Measurements from ENCODE around the gene OASL.
"Not testable (repeated sequence)": the region's sequence is repeated elsewhere in the genome, so short reads cannot be mapped to it uniquely, and the experiment has no call there.

The OASL gene, protein sequence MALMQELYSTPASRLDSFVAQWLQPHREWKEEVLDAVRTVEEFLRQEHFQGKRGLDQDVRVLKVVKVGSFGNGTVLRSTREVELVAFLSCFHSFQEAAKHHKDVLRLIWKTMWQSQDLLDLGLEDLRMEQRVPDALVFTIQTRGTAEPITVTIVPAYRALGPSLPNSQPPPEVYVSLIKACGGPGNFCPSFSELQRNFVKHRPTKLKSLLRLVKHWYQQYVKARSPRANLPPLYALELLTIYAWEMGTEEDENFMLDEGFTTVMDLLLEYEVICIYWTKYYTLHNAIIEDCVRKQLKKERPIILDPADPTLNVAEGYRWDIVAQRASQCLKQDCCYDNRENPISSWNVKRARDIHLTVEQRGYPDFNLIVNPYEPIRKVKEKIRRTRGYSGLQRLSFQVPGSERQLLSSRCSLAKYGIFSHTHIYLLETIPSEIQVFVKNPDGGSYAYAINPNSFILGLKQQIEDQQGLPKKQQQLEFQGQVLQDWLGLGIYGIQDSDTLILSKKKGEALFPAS

DNA sequence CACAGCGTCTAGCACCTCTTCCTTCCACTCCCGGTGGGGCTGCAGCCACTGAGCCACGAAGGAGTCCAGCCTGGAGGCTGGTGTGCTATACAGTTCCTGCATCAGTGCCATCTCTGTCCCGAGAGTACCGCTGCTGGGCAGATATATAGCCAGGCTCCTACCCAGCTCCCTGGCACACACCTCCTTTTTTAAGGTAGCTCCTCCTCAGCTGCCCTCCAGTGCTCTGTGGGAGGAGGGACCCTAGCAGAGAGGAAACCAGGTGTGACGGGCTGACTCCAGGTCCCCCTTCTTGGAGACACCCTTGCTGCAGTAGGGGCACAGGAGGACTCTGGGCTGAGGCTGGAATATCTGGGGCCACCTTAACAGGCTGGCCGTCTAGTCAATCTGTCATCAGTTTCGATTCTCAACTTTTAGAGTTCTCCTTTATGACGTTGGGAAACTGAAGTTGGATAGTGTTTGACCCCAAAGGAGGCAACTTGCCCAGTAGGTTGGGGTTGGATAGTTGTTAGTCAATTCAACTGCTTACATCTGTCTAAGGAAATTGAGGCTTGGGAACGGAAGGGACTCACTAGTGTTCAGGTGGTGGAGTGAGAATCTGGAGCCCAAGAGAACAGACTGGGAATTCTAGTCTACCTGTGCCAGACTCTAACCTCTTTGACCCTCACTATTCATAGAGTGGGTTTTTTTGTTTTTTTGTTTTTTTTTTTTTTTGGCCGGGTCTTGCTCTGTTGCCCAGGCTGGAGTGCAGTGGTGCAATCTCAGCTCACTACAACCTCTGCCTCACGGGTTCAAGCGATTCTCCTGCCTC, at the start of gene OASL:
Gene OASL (minus strand): TSS at position 386 of the 808 bp plus-strand sequence. CDS start 275 bp downstream, at position 111.
- peak; percentile 97 for DNase-seq

DNA sequence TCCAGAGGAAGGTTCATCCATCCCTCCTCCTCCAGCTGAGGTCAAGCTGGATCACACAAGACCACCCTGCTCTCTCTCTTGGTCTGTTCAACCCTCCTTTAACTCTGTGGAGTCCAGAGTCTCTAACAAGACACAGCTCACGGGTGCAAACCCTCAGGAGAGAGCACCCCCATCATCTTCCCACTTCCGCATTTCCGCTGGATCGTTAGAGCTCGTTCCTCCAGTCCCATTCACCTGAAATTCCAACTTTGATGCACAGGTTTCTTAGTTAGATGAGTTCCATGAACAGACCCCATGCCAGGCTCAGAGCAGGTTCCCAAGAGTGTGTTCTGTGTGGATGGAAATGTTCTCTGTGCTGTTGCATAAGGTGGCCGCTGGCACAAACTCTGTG, 49.1 kb upstream of the OASL start:
- no peak for DNase-seq

DNA sequence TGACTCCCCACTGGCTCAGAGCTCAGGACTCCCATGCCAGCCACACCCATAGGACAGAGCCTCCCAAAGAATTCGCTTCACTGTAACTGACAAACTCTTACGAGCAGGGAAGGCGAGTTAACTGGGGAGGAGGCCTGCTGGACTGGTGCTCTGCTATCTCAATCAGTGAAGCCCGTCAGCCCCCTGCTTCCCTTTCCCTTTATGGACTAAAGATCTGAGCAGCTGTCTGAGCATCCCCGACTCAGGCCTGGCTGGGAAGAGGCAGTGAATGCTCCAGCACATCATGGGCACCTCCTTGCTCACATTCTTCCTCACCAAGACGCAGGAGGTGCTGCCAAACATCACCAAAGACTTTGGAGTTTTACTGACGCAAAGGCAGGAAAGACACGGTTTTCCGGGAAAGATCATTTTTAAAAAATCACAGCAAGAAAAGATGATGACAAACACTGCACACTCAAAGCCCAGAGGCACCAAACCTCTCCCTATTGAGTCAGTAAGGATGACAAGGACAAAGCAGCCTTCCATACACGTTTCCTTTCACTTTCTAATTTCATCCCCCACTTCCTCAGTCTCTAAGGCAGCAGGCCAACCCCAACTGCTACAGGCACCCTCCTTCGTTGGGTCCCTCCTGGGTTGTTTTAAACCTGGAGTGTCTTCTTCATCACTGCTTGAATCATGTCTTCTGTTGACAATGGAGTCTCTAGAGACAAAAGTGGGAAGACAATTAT, 48.6 kb upstream of the OASL start:
- DNase-seq, result peak; percentile 77

DNA sequence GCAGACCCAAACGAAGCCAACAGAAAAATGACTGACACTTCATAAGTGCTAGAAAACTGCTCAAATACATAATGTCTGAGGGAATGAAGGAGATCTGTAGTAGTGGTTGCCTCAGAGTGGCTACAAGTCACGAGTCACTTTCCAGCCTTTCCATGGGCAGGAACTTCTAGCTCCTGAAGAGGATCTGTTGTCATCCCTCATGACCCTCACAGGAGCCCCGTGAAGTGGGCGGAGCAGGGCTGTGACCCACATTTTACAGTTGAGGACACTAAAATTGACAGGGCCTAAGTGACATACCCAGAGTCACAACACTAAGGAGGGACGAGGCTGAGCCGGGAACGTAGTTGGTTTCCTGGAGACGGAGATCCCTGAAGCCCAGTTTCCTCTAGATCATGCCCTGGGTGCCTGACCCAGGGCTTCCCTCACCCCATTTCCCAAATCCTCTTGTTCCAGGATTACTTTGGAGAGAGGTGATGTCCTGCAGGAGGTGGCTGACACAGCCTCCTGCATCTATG, 47.8 kb upstream of the OASL start:
- DNase-seq, result peak; percentile 46

DNA sequence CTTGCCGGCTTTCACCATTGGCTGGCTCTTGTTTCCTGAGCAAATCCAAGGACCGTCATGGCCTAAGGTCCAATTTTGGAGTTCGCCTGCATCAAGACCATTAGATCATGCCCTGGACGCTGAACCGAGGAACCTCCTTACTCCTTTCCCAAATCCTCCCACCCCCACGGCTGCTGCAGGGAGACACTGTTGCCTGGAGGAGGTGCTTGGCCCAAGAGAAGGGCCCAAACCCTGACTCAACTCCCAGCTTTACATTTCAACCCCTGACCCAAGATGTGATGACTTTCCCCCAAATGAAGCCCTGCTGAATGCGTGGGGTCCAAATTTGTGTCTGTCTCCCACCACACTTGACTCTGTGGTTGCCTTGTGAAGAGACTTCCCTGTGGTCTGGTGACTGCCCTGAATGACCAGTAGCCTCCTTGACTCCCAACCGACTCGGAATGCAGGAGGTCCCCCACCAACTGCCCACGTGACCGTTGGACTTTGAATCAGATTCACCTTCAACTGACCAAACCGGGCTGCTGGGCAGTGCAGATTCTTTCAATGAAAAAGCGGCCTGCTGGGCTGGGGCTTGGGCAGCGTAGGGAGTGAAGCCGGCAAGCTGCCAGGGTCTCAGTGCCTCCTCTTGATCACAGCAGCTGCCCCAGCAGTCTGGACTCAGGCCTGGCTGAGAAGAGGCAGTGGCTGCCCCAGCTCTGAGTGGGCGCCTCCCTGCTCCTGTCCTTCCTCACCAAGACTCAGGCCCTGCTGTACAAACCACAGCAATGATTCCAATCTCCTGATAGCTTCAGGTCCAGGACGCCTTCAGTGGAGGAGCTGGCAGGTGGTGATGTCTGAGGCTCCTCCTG, 46.7 kb upstream of the OASL start:
- DNase-seq, result no peak

DNA sequence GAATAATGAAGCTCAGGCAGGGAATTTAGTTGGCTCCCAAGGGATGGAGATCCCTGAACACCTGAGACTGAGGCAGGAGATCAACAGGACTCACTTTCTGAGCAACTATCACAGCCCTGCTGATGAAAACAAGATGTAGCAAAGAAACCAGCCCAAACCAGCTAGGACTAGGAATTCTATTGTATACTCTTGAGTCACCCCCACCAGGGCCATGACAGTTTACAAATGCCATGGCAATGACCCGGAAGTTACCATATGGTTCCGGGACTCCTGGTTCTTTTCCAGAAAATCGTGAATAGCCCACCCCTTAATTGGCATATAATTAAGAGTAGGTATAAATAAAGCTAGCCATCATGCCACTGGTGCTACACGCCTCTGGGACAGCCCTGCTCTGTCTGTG, 46.0 kb upstream of the OASL start:
- DNase-seq, result no peak

DNA sequence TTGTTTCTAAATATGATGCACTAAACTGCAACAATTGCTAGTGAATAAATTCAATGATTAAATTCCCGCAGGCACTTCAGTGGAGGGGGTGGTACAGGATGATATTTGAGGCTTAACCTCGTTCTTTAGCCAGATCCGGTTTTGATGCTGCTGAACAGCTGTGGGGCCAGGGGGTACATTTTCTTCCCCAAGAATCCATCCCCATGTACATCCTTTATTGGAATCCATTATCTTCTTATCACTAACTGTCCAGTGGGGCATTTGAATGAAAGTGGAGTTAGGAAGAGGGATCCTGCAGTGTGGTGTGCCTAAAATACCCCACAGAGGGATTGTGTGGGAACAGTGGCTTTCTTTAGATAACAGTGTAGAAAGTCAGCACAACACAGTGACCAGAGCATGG, 45.2 kb upstream of the OASL start:
- no peak for DNase-seq

DNA sequence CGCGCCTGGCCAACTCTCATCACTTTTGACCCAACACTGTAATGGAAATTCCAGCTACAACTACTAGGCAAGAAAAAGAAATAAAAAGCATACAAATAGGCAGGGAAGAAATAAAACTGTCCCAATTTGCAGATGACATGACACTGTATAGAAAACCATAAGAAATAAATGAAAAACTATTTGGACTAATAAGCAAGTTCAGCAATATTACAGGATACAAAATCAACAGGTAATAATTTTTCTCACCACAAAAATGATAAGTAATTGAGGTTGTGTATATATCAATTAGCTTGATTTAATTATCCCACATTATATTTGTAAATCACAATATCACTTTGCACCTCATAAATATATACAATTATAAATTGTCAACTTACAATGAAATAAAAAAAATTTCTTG, 41.9 kb upstream of the OASL start:
- DNase-seq, result no peak

DNA sequence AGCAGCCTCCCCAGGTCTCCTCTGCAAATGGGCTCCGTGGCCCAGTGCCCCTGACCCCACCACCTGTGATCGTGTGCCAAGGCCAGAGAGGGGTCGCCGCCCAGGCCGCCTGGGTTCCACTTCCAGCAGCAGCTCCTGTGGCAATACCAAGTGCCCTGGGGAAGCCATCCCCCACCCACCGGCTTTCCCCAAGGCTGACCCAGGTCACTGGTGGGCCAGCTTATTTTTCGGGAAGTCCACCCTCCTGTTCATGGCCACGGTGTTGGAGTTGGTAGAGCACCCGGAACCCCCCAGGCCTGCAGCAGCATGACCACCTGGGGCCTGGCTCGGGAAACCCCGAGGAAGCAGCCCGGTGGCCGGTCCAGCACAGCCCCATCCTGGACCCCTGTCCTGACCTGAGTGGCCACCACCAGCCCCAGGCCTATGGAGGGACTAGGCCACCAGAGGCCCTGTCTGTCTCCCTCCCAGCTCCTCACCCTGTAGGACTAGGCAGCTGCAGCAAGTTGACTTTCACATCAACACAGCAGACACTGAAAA, 40.8 kb upstream of the OASL start:
- DNase-seq, result no peak

DNA sequence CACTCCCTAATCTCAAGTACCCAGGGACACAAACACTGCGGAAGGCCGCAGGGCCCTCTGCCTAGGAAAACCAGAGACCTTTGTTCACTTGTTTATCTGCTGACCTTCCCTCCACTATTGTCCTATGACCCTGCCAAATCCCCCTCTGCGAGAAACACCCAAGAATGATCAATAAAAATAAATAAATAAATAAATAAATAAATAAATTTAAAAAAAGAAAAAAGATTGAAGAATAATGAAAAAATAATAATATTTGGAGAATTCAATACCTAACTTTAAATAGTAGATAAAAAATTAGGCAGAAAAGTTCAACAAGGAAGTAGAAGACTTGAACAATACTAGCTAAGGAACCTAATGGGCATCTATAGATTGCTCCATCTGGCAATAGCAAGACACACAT, 38.4 kb upstream of the OASL start:
- not testable (repeated sequence) for DNase-seq

DNA sequence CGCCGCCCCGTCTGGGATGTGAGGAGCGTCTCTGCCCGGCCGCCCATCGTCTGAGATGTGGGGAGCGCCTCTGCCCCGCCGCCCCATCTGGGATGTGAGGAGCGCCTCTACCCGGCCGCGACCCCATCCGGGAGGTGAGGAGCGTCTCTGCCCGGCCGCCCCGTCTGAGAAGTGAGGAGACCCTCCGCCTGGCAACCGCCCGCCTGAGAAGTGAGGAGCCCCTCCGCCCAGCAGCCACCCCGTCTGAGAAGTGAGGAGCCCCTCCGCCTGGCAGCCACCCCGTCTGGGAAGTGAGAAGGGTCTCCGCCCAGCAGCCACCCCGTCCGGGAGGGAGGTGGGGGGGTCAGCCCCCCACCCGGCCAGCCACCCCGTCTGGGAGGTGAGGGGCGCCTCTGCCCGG, 36.9 kb upstream of the OASL start:
- DNase-seq, result not testable (repeated sequence)

DNA sequence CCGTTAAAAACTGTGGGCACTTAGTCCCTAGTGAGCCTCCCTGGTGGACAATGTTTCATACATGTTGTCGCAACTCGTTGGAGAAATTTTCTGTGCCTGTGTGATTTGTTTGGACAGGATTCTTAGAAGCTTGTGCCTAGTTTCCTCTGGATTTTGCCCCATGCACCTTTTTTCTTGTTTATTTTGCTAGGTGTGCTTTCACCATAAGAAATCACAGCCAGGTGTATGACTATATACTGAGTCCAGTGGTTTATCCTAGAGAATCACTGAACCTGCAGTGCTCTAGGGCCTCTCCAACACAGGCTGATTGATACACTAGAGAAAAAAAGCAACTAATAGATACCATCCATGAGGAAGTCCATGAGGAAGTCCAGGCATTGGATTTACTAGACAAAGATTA, 33.1 kb upstream of the OASL start:
- no peak for DNase-seq

DNA sequence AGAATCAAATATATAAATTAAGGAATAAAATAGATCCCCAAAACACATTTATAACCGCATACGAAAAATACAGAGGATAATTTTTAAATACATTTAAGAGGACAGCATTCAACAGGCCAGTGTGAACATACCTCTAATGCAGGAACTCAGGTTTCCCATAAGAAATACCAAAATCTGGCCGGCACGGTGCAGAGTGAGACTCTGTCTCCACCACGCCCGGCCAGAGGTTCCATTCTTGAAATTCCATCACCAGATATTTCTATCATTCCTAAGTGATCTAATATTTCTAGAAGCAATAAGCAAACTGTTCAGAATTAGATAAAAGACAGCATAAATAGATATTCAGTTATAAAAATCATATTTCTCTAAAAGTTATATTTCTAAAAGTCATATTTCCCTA, 30.2 kb upstream of the OASL start:
- DNase-seq, result no peak

DNA sequence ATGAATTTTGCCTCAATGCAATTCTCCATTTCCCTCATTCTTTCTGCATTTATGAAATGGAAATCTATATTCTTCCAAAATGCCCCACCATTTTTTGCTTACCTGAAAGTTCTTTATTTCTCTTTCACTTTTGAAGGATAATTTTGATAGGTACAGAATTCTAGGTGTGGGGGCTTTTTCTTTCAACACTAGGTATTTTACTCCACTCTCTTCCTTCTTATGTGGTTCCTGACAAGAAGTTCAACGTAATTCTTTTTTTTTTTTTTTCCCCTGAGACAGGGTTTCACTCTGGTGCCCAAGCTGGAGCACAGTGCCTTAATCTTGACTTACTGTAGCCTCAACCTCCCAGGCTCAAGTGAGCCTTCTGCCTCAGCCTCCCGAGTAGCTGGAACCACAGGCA, 26.3 kb upstream of the OASL start:
- DNase-seq, result no peak

DNA sequence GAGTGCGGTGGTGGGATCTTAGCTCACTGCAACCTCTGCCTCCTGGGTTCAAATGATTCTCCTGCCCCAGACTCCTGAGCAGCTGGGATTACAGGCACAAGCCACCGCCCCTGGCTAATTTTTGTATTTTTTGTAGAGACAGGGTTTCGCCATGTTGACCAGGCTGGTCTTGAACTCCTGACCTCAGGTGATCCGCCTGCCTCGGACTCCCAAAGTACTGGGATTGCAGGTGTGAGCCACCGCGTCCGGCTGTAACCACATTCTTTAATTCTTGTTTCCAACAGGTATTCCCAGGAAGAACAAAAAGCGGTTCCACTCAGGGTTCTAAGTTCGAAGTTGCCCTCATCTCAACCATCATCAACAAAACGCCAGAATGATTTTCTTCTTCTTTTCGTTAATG, 25.5 kb upstream of the OASL start:
- not testable (repeated sequence) for DNase-seq

DNA sequence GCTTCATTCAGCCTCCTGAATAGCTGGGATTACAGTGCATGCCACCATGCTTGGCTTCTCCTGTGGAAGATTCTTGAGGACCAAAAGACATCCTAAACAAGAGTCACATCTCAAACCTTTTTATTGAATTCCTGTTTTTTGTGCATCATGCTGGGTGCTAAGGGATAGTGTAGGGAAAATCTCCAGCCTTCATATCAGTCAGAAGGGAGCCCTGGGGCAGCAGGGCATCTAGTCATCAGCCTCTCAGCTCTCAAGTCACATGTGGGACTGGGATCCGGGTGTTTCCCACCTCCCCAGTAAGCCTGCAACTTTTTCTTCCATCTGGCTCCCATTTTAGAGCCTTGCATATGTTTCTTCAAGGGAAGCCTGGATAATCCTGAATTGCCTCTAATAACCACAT, 25.1 kb upstream of the OASL start:
- no peak for DNase-seq

DNA sequence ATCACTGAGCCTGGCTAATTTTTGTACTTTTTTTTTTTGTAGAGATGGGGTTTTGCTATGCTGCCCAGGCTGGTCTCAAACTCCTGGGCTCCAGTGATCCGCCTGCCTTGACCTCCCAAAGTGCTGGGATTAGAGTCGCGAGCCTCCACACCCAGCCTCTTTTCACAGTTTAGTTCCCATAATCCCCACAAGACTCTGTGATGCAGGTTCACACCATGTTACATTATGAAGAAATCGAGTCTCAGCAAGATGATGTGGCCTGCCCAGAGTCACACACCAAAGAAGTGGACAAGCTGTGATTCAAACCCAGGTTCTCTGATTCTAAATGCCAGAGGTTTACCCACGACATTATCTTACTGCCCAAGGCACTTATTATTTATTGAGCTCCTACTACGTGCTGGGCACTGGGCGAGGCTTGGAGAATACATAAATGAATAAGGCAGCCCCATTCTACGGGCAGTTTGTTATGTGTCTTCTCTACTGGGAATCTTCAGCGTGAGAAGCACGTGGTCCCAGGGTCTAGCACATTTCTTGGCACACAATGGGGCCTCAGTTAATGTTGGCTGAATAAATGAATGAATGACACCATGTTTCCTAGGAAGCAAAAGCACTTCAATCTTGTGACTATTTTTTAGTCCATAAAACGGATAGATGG, 23.5 kb upstream of the OASL start:
- DNase-seq, result no peak

DNA sequence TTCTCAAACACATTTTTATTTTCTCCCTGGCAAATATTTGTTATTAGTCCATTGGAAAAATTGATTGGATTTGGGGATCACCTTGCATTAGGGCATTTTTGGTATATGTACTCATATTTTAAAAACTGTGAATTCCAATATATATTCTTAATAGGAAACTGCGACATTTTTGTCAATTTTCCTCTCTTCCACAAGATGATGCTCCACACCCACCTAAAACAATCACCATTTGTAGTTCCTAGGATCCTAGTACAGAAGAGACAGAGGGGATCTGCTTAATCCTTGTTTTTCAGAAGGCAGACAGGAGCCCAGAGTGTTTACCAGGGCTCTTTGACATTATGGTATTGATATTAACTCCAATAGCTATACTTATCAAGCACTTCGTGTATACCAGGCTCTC, 22.8 kb upstream of the OASL start:
- DNase-seq, result peak; percentile 54

DNA sequence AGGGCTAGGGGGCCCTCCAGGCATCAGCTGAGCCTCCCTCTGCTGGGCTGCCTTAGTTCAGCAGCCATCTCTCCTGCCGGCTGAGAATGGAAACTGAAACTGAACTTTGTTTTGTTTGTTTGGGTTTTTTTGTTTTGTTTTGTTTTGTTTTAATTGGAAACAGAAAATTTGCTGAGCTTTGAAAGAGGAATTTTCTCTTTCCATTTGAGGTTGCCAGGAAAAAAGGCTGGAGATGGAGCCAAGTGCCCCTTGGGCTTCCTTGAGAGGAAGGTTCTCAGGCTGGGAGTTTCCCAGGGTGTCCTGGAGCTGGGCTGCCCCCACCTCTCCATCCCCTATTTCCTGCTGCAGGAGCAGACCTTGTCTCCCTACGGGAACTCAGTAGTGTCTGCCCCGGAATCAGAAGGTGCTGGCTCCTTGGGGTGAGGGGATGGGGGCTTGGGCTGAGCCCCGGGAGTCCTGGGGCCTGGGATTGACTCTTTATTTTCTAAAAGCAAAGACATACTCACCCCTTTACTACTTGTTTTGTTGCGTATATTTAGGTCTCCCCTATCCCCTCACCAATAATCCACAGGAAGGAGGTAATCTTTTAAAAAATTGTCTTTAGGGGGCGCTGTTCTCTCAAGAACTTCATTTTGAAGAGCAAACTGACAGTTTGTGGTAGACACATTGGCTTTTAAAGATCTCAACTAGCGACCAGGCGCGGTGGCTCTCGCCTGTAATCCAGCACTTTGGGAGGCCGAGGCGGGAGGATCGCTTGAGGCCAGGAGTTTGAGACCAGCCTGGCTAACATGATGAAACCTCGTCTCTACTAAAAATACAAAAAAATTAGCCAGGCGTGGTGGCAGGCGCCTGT, 21.3 kb upstream of the OASL start:
- peak; percentile 91 for DNase-seq
